GM18498 (cell line): ENCODE measurements around the gene CORO1C.

Source experiments
- ATAC-seq: cut with Tn5 transposase; IDR thresholded peaks from one replicate; pipeline ENCODE4 v1.9.1; 2021; ENCODE audit warnings: mild to moderate bottlenecking, moderate library complexity; ENCODE audit not compliant: unreplicated experiment

The CORO1C gene

DNA sequence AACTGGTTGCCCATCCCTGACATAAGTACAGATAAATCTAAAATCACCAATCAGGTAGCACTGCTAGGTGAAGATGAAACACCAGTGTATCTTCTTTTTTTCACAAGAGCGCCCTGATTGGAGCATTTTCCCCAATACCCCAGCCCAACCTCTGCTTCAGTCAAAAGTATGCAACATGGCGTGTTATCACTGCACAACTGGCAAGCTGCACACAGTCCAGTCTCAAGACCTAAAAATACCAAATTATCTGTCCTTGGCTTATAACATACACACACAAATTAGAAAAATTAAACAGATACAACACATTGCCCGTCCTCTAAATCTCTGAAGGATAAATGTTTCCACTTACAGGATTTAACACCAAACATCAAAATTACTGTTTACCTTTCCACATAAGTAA is 77.4 kb downstream of the CORO1C start:
- ATAC-seq, result no peak

DNA sequence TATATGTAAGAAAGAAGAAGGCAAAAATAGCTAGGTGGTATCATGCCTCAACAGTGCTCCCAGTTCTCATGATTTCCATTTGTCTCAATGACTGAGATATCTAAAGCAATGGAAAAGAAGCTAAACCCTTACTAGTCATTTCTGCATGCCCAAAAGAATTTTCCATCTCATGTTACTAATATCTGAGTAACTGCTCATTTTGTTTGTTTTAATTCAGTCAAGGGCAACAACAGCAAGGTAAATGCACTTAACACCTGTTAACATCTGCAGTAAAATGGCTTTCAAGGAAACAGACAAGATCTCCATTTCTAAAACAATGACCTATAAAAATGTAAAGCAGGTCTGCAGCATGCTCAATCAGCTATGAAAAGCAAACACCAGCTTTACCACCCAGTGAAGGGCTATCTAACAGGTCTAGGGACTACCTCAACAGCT is 78.2 kb downstream of the CORO1C start:
- ATAC-seq, result no peak

DNA sequence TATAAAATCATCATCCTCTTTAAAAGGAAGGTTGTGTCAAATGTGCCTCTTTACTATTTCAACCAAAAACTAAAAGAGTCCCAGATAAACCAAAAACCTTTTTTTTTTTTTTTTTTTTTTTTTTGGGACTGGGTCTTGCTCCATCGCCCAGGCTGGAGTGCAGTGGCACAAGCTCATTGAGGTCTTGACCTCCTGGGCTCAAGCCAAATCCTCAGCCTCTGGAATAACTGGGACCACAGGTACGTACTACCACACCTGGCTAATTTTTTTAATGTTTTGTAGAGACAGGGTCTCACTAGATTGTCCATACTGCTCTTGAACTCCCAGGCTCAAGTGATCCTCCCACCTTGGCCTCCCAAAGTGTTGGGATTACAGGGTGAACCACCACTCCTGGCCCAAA is 81.2 kb downstream of the CORO1C start:
- no peak for ATAC-seq

DNA sequence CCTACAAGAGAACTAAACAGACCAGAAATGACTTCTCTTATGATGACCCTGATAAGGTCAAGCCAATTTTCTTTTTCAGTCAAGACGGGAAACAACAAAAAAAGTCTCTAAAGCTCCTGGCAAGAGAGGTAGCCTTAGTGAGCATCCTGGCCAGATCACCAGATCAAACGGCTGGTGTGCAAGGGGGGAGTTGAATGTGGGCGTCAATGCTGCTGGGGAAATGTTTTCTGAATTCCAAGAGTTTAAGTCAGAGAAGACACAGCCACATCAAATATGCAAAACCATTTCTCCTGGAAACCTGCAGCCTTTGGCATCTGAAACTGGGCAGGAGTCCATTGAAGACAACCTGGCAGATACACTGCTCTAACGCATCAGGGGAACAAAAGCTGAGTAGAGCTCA is 81.6 kb downstream of the CORO1C start:
- no peak for ATAC-seq

DNA sequence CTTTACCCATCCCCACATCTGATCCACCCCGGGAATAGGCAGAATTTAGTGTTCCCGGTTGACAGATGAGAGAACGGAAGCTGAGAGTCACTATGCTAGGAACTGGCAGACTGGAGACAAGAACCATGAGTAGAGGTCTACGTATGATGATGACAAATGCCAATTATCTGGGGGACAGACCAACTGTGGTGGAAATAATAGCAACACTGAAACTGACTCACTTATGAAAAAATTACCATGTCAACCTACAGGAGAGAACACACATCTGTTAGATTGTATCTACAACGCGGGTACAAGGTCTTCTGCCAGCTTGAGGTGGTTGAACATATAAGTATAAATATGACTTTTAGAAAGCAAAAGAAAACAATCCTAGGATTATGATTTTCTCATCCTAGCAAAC is 82.2 kb downstream of the CORO1C start:
- ATAC-seq, result no peak

DNA sequence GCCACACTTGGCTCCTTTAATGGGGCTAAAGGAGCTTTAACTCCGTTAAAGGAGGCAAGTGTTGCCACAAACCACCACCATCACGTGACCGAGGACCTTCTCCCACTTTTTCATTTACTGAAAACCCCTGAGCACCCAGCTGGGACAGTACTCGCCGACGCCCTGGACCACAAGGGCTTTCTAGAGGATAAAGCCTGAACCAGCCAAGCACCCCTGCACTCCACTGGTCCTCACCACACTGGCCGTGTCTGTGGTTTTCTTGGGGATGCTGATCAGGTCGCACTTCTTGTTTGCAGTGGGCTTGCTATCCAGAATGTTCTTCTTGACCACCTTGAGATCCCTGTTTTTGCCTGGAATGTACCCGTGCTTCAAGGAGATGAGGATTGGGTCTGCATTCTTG is 82.9 kb downstream of the CORO1C start:
- no peak for ATAC-seq

DNA sequence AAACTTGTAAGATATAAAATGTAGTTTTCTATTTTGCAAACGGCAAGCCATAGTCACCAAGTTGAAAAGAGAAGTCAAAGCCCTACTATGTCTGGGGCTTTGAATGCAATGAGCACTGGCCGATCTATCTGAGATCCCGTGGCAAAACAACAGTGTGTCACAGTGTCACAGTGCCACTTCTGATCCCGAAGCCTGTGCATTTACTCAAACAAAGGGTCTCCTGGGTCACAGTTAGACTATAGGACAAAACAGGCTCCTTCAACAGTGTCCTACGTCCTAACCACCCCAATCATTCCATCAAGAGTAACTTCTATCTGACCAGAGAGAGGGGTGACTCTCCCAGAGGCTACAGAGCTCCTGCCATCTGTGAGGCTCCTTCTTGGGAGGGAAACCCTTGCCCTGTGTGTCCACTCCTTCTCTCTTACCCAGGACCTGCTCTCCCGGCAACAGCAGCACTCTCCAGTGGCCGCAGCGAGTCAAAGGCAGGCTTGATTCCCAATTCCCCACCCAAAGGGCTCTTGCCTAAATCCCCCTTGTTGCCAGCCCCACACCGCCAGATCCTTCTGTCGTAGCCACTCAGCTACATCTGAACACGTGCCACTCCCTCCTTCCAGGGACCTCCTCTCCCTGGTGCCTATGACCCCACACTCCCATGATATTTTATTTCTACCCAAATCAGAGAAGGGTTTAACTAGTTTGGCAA is 83.6 kb downstream of the CORO1C start:
- no peak for ATAC-seq

DNA sequence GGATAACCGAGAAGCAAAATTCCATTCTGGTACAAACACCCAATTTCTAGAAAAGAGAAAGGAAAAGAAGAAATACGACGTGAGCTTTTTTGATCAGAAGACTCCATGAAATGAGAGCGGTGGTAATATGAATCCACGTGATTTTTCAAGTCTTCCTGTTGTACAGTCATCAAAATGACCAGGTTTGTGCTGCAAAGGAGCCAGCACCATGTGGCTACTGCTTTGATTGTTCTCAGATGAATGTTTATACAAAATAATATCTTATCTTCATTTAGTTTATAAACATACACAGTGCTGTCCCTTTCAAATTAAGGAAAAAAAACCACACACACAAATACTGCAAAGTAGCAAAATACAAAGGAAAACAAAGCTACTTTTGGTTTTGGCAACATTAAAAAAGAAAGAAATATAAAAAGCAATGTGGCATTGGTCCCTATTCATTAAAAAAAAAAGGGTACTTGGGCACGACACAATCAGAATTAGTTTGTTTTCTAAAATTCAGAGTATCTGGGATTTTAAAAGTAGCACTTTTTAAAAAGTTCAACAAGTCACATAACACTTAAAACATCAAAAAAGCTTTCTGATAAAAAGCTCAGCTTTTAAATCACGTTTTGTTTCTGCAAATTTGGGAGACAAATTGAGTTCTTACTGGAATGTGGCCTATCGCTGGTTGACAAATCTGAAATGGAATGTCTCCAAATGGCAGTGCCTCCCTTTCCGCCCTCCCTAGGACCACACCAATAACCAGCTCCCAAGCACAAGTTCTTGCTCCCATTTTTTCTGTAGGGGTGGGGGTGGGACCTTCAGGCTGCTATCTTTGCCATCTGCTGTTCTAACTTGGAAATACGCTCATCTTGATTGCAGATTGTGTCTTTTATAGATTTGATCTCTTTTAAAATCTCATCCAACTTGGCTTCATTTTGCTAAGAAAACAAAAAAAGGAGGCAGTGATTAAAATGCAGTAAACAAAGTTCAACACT is 84.4 kb downstream of the CORO1C start:
- ATAC-seq, result no peak

DNA sequence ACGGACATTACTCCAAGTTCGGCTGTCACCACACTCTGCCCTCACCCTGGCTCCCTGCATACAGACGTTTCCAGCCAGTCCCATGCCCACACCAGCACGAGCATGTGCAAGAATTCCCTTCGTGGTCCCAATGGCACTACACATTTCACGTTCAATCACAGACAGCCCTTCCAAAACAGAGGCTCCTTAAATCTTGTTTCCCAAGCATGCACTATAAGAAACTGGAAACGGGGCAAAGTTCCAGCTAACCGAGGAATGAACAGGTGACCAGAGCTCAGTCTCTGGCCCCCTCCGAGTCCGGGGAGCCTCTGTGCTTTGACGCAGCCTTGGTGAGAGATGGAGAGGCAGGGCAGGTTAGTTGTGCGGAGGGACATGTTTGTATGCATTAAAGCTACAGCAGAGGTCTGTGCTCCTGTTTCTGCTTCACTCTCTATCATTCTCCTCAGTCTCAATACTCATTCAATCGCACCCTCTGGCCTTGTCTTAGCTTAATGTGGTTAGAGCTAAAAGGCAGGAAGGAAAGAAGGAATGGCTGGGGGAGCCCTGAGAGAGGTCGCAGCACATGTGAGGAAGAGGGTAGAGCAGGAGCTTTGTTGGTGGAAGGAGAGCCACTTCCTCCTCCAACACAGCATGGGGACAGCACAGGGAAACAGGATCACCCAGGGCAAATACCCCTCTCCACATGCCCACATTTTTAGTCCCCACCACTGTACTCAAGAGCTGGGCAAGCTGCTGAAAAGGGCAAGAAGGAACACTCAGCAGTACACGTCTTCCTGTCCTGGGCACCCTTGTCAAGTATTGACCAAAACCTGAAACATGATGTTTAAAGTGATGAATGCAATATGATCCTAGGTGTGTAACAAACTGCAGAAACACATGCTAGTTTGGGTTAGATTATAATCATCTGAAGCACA is 85.4 kb downstream of the CORO1C start:
- no peak for ATAC-seq

DNA sequence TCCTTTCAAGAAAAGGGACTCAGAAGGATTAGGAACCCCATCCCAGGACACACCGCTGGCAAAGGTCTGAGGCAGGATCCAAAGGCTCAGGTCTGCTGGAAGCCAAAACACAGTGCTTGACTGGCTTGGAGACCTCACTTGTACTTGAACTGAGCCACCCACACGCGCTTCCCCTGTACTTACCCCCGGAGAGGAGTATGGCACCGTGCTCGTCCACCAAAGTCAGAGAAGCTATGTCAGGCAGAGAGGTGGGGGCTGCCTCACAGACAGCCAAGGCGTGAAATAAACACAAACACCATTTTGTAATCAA is 86.6 kb downstream of the CORO1C start:
- ATAC-seq, result no peak

DNA sequence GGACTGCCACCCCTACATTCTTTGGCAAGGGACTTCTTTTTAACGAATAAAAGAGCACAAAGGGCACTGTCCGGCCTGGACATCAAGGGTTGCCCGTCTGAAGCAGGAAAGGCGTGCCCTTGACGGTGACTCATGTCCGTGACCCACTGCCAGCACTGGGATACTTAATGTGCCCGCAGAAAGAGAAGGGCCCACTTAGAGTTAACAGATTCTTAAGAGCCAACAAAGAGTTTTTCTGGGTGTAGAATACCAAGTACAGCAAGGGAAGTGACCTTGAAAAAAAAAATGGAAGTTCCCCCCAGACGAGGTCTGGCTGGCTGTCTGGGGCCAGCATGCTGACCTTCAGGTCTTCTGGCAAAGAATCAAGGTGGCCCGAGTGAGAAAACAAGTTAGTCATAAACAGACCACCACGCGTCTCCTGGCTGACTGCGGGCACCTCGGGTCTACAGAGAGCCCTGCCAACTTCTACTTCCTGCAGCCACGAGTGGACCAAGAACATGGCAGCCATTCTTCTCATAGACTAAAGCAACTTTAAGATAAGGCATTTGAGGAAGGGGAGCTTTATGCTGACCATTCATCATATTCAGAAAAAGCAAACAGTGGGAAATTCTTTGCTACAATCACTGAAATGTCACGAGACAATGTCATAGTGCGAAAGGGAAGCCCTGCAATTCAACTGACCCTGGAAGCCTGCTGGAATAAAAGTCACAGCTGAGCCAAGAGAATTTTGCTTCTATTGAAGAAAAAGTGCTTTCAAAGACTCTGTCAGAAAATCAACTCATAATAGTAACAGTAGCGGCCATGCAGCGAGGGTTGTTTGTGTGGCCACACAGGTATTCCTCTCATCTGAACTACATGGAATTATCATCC is 87.1 kb downstream of the CORO1C start:
- ATAC-seq, result no peak

DNA sequence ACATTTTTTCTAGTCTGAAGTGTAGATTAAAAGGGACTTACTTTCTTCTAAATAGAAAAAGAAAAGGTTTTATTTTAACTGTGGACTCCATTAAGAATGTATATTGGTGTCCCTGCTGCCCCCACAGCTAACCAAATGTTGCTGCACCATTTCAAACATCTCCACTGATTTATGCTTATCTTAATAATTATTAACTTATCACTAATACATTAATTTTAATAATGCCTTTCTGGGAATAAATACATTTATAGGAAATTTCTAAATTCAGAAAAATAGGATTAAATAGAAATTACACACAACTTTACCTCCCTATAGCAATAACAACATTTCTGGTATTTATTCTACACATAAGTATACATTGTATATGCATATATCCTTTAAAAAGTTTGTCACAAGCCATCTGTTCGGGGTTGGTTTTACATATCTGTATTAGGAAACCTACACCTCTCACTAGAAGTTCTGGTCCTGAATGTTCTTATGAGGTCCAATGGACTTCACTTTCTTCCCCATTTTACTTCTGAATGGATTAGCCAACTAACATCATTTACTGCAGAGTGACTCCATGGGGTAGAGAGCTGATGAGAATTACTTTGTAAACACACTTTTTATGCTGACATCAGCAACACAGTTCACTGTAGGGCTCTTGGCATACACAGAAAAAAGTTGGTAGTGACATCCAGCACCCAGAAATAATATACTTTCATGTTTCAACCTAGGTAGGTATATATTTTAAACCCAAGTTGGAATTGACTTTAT is 88.2 kb downstream of the CORO1C start:
- ATAC-seq, result no peak

DNA sequence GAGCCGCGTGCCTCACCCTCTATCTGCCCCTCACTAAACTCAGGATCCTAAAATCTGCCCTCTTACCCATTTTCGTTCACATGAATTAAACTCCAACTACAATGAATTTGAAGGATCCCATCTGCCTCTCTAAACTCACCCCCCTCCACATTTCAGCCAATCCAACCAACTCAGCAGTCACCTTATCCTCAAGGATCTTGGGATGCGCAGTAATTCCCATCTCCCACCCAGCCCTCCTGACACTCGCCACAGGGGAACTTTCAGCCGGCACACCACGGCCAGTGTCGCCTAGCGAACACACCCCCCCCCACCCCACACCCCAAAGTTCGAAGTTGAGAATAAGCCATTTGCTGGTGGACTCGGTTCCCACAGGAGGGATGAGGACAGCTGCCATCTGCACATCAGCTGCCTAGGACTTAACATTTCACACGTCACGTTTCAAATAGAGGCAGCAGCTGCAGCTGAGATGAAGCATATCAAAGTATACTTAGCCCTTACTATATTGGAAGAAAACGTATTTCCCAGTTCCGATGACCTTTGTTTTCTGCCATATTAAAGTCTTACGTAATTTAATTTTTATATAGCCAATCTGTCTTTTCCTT is 88.9 kb downstream of the CORO1C start:
- no peak for ATAC-seq

DNA sequence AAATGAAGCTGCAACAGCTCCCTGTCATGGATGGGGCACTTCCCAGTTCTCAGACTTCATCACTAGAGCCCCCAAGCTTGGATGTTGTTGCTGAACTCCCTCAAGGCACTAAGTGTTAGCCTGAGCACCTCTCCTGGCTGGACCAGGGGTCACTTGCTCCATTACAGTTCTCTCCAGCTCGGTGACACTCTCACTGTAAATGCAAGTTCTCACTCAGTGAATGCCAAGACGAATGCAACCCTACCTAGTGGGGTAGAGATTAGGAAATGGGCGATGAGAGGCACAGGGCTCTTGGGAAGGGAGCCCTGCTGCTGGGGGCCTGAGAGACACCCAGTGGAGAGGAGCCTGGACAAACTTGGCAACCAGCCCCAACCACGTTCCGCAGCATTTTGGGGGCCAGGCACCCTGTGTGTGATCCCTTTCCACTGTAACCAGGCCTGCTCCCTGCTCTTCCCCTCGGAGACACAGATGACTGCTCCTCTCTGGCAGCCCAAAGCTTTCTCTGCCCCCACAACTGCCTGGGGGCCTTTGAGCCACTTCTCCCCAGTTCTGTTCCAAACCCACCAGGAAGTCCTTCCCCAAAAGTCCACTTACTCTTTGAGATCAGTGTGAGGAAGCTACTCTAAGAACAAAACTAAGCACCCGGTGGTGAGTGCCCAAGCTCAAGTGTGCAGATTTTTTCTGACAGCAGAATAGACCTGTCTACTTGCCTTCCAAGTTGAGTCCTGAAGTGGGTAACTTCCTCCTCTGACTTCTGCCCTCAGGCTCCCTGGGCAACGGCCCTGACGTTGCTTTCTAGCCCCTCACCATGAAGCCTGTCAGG is 89.7 kb downstream of the CORO1C start:
- no peak for ATAC-seq

DNA sequence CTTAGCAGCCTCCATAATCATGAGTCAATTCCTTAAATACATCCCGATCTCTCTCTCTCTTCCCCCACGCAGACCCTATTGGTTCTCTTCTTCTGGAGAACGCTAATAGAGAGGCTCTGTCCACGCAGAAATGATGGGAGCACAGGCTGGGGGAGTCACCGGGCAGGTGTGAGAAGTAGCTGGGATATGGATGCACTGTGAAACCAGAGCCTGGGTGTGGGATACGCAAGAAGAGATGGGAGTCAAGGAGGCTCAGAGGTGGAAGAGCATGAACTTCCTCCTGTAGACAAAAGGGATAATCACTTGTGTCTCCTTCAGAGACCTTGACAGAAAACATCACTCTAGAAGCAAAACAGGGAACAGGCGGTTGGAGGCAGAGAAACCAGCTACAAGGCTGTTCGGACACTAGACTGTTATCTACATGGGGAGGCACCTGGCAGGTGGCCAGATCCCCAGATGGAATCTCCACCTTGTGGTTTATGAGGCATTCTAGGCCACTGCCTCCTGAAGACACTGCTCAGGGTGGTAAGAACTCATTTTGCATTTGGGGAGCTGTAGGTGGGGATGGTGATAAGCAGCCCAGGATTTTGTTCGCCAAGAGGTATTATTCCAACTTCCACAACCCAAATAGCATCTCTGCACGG is 90.4 kb downstream of the CORO1C start:
- no peak for ATAC-seq

DNA sequence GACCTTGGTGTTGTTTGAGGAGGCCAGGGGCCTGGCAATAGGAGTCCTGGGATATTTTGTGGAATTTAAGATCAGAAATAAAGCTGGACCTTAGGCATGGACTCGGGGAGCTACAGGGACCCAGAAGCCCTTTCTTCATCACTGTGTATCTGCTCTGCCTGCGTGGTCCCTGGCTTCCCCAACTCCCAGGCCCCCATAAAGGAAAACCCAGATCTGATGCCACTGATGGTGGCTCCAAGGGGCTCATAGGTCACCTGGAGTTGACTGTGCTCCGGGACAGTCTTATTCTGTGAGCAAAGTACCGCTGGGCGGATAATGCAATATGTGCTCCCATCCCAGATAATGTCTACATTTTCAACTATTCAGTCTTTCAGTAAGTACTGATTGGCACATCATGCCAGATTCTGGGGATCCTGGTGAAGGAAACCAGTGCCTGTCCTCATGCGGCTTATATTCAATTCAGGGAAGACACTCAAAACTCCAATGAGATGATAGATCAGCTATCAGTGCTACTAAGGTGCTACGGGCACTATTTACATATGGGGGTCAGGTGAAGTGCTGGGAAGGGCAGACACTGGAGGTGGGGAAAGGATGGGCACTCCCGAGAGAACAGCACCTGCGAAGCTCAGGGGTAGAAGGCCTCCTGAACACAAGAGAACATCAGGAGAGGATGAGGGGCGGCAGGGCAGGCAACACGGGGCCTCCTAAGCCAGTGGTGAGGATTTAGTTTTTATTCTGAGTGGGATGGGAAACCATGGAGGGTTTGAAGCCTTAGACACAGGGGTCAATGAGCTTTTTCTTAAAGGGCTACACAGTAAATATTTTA is 92.1 kb downstream of the CORO1C start:
- ATAC-seq, result no peak
